H9 (cell line): Measurements from ENCODE around the gene FGFBP2. TPM values are rescaled to one million over a fixed set of nuclear protein-coding genes. Genes with fewer than 3 reads are reported as not detected.

Source experiments
- DNase-seq: peaks from one replicate; pipeline ENCODE4 v3.0.0-alpha.2; 2017
- H2AFZ ChIP-seq: one replicate; pipeline ENCODE4 v1.6.1; 2013; ENCODE audit warnings: mild to moderate bottlenecking, low read length, control low read depth, moderate library complexity
- H2AK5ac ChIP-seq: 2 replicates; pipeline ENCODE4 v1.6.1; 2013; ENCODE audit warnings: low read length, control low read depth, mixed read lengths; ENCODE audit not compliant: insufficient read length
- H2BK120ac ChIP-seq: one replicate; pipeline ENCODE4 v1.6.1; 2013; ENCODE audit warnings: low read depth, mild to moderate bottlenecking, low read length, control low read depth, inconsistent platforms; ENCODE audit not compliant: poor library complexity, severe bottlenecking
- H2BK12ac ChIP-seq: 2 replicates; pipeline ENCODE4 v1.6.1; 2013; ENCODE audit warnings: low read length, control low read depth, mixed read lengths, low read depth; ENCODE audit not compliant: insufficient read length
- H2BK15ac ChIP-seq: 2 replicates; pipeline ENCODE4 v1.6.1; 2013; ENCODE audit warnings: low read depth, low read length, control low read depth
- H2BK20ac ChIP-seq: one replicate; pipeline ENCODE4 v1.6.1; 2013; ENCODE audit warnings: low read depth, mild to moderate bottlenecking, low read length, control low read depth, inconsistent platforms; ENCODE audit not compliant: poor library complexity, severe bottlenecking
- H2BK5ac ChIP-seq: 2 replicates; pipeline ENCODE4 v1.6.1; 2013; ENCODE audit warnings: low read length, control low read depth, mixed read lengths; ENCODE audit not compliant: insufficient read length
- H3K14ac ChIP-seq: 2 replicates; pipeline ENCODE4 v1.6.1; 2013; ENCODE audit warnings: low read length, control low read depth; ENCODE audit not compliant: insufficient read depth
- H3K18ac ChIP-seq: 2 replicates; pipeline ENCODE4 v1.6.1; 2013; ENCODE audit warnings: low read depth, mild to moderate bottlenecking, mixed read lengths, low read length, control low read depth; ENCODE audit not compliant: insufficient read length
- H3K23ac ChIP-seq: 2 replicates; pipeline ENCODE4 v1.6.1; 2013; ENCODE audit warnings: low read length, control low read depth, mixed read lengths, low read depth; ENCODE audit not compliant: insufficient read length
- H3K23me2 ChIP-seq: 2 replicates; pipeline ENCODE4 v1.6.1; 2013; ENCODE audit warnings: low read depth, mild to moderate bottlenecking, mixed read lengths, low read length, control low read depth; ENCODE audit not compliant: insufficient read length, poor library complexity, severe bottlenecking
- H3K27ac ChIP-seq: 2 replicates; pipeline ENCODE4 v1.5.1; 2013; ENCODE audit warnings: low read length, control low read depth, mixed read lengths, low read depth; ENCODE audit not compliant: insufficient read length
- H3K27me3 ChIP-seq: 2 replicates; pipeline ENCODE4 v1.6.1; 2013; ENCODE audit warnings: low read length, control low read depth, inconsistent platforms; ENCODE audit not compliant: insufficient read depth
- H3K4ac ChIP-seq: 2 replicates; pipeline ENCODE4 v1.6.1; 2013; ENCODE audit warnings: low read depth, mild to moderate bottlenecking, control low read depth, inconsistent platforms, low read length, moderate library complexity
- H3K4me1 ChIP-seq: 2 replicates; pipeline ENCODE4 v1.6.1; 2013; ENCODE audit warnings: low read length, control low read depth, inconsistent platforms; ENCODE audit not compliant: insufficient read depth
- H3K4me2 ChIP-seq: 2 replicates; pipeline ENCODE4 v1.6.1; 2013; ENCODE audit warnings: low read length, control low read depth, mixed read lengths; ENCODE audit not compliant: insufficient read length, insufficient read depth
- H3K56ac ChIP-seq: 2 replicates; pipeline ENCODE4 v1.6.1; 2013; ENCODE audit warnings: low read depth, mild to moderate bottlenecking, mixed read lengths, low read length, control low read depth; ENCODE audit not compliant: insufficient read length
- H3K79me1 ChIP-seq: 2 replicates; pipeline ENCODE4 v1.6.1; 2013; ENCODE audit warnings: low read depth, mild to moderate bottlenecking, moderate library complexity, low read length, control low read depth, inconsistent platforms; ENCODE audit not compliant: insufficient read depth, poor library complexity, severe bottlenecking
- H3K79me2 ChIP-seq: 2 replicates; pipeline ENCODE4 v1.6.1; 2013; ENCODE audit warnings: low read length, control low read depth, inconsistent platforms; ENCODE audit not compliant: insufficient read depth
- H3K9ac ChIP-seq: 2 replicates; pipeline ENCODE4 v1.6.1; 2013; ENCODE audit warnings: low read length, control low read depth, mixed read lengths; ENCODE audit not compliant: insufficient read length; ENCODE audit errors: extremely low read depth
- H3K9me3 ChIP-seq: one replicate; pipeline ENCODE4 v1.6.1; 2013; ENCODE audit warnings: low read depth, low read length, inconsistent platforms; ENCODE audit not compliant: control insufficient read depth
- H3T11ph ChIP-seq: one replicate; pipeline ENCODE4 v1.6.1; 2013; ENCODE audit warnings: mild to moderate bottlenecking, low read length, control low read depth, inconsistent platforms
- H4K20me1 ChIP-seq: one replicate; pipeline ENCODE4 v1.6.1; 2013; ENCODE audit not compliant: control insufficient read depth, insufficient read length, insufficient read depth
- H4K5ac ChIP-seq: 2 replicates; pipeline ENCODE4 v1.6.1; 2013; ENCODE audit warnings: low read depth, mild to moderate bottlenecking, mixed read lengths, low read length, control low read depth; ENCODE audit not compliant: insufficient read length
- H4K8ac ChIP-seq: replicated peaks from 2 replicates; pipeline ENCODE4 v1.6.1; 2013; ENCODE audit warnings: low read length, control low read depth, mixed read lengths, low read depth; ENCODE audit not compliant: insufficient read length
- H4K91ac ChIP-seq: 2 replicates; pipeline ENCODE4 v1.6.1; 2013; ENCODE audit warnings: low read depth, mild to moderate bottlenecking, moderate library complexity, mixed read lengths, low read length, control low read depth; ENCODE audit not compliant: insufficient read length
- H3K27ac Mint-ChIP-seq, 3 experiments: 2 replicates in 2 of 3; 3 replicates in 1 of 3; pipeline ENCODE4 v1.8.0; 2020 to 2021; ENCODE audit warnings: mixed read lengths in 3 of 3, mild to moderate bottlenecking in 1 of 3, moderate library complexity in 1 of 3
- H3K27me3 Mint-ChIP-seq: 2 replicates; pipeline ENCODE4 v1.8.0; 2021; ENCODE audit warnings: low read depth, mild to moderate bottlenecking, moderate library complexity, mixed read lengths
- H3K36me3 Mint-ChIP-seq, 3 experiments: 2 replicates in 2 of 3; 3 replicates in 1 of 3; pipeline ENCODE4 v1.8.0; 2020 to 2021; ENCODE audit warnings: low read depth in 3 of 3, mixed read lengths in 3 of 3; ENCODE audit not compliant: insufficient read depth in 1 of 3
- H3K4me1 Mint-ChIP-seq, 2 experiments: 2 replicates each; pipeline ENCODE4 v1.8.0; 2020; ENCODE audit warnings: mixed read lengths in 2 of 2
- H3K4me3 Mint-ChIP-seq, 2 experiments: 2 replicates in 1 of 2; 3 replicates in 1 of 2; pipeline ENCODE4 v1.8.0; 2020 to 2021; ENCODE audit warnings: mild to moderate bottlenecking in 2 of 2, mixed read lengths in 2 of 2, moderate library complexity in 1 of 2
- H3K9me3 Mint-ChIP-seq, 2 experiments: 2 replicates in 1 of 2; 3 replicates in 1 of 2; pipeline ENCODE4 v1.8.0; 2020; ENCODE audit warnings: mild to moderate bottlenecking in 2 of 2, mixed read lengths in 2 of 2, moderate library complexity in 1 of 2
- CTCF ChIP-seq: fragments of 200-600 bp; sonication (generic); conservative IDR thresholded peaks from 3 replicates; pipeline ENCODE4 v1.8.0; 2021; ENCODE audit warnings: antibody characterized with exemption, mild to moderate bottlenecking
- WGBS: extraction: QIAGEN DNeasy Blood & Tissue Kit; methylation state at CpG from one replicate; pipeline ENCODE4 v1.1.7; 2013; ENCODE audit warnings: missing lambda C conversion rate, low lambda C conversion rate, mixed read lengths; ENCODE audit not compliant: insufficient read length; ENCODE audit errors: extremely low coverage; 5-methylcytosine and 5-hydroxymethylcytosine counted together
- total RNA-seq: library from RNA; stranded (reverse); gene quantifications from 2 replicates; pipeline ENCODE4 v1.2.1, GENCODE V29; 2021

FGFBP2 gene
- total RNA-seq, 1 experiment from 2014 or later = not detected

GRCh38 chr4:16007471-16008095, 44.6 kb upstream of the FGFBP2 start:
- no peak overlapping the region for H4K8ac ChIP-seq
- no peak for DNase-seq
- H3T11ph ChIP-seq = no peak overlapping the region
- no peak overlapping the region for H3K4me2 ChIP-seq
- H3K79me2 ChIP-seq = no peaks in the 10 kb centered on the region
- H3K9me3 ChIP-seq = no peaks in the 10 kb centered on the region
- no peaks in the 10 kb centered on the region for H4K20me1 ChIP-seq
- H2AK5ac ChIP-seq = no peak overlapping the region
- H3K4me1 ChIP-seq = no peaks in the 10 kb centered on the region
- Mint-ChIP-seq H3K9me3 (no peaks in the 10 kb centered on the region), H3K27me3 (no peaks in the 10 kb centered on the region), H3K4me3 (no peak overlapping the region), H3K4me1 (peaks cover 6 to 12% of the 10 kb centered on the region in 2 experiments), H3K36me3 (peaks cover 8 to 70% (median 35%) of the 10 kb centered on the region in 3 experiments; a peak in 6 of 7 replicates), H3K27ac (peak overlapping the region in 1 of 3 experiments; percentile 61; a peak in 2 of 7 replicates)
- H2BK5ac ChIP-seq = no peak overlapping the region
- H3K27me3 ChIP-seq = no peaks in the 10 kb centered on the region
- H2BK20ac ChIP-seq = no peak overlapping the region
- no peak overlapping the region for H2AFZ ChIP-seq
- H3K56ac ChIP-seq = no peak overlapping the region
- no peak overlapping the region for H3K9ac ChIP-seq
- no peak for TF ChIP-seq CTCF
- no peak overlapping the region for H4K5ac ChIP-seq
- no peak overlapping the region for H3K4ac ChIP-seq
- no peaks in the 10 kb centered on the region for H3K23me2 ChIP-seq
- H3K27ac ChIP-seq = no peak overlapping the region
- H3K79me1 ChIP-seq = no peaks in the 10 kb centered on the region
- no peak overlapping the region for H2BK120ac ChIP-seq
- no peak overlapping the region for H3K23ac ChIP-seq
- H3K14ac ChIP-seq = no peak overlapping the region
- no peak overlapping the region for H2BK12ac ChIP-seq
- WGBS = no CpG with 5 or more reads among the region's 5 CpGs
- H2BK15ac ChIP-seq = no peak overlapping the region
- H4K91ac ChIP-seq = no peak overlapping the region
- H3K18ac ChIP-seq = no peak overlapping the region
